ENCODE results near the gene DISC1. TPM values are rescaled to one million over a fixed set of nuclear protein-coding genes. Genes with fewer than 3 reads are reported as not detected.
"Not testable (repeated sequence)": the region's sequence is repeated elsewhere in the genome, so short reads cannot be mapped to it uniquely, and the experiment has no call there.

Gene DISC1
- total RNA-seq, 1 experiment from 2014 or later: 1.8 TPM

- no peak for DNase-seq (ENCODE audit: low spot score)
These were observed 155.3 kb downstream of the DISC1 start for GRCh38 chr1:231781892-231782291.

GRCh38 chr1:231785073-231785472, 158.5 kb downstream of the DISC1 start:
- CTCF ChIA-PET; intact Hi-C loops (cut with micrococcal nuclease; ENCODE audit: unreplicated experiment); H3K9me3 ChIP-seq (ENCODE audit: low read depth, low read length, poor library complexity, severe bottlenecking); H3K27ac ChIP-seq (ENCODE audit: low read depth, low read length, poor library complexity, severe bottlenecking); BruUV-seq (replicated peaks); H3K27me3 ChIP-seq (replicated peaks; ENCODE audit: insufficient read depth, low read depth, low read length, poor library complexity); DNase-seq (ENCODE audit: low spot score); H3K4me3 ChIP-seq (ENCODE audit: low read depth, low read length, poor library complexity, severe bottlenecking); POLR2A ChIA-PET (ENCODE audit: low non-redundant PET); H3K36me3 ChIP-seq (ENCODE audit: insufficient read depth, low read length, poor library complexity, severe bottlenecking); H3K4me1 ChIP-seq (ENCODE audit: insufficient read depth, low read length, poor library complexity, severe bottlenecking): not testable (repeated sequence)

More at GRCh38 chr1:231781892-231782291, 155.3 kb downstream of the DISC1 start:
- ChIA-PET POLR2A (ENCODE audit: low non-redundant PET) (no interaction called here), CTCF (no interaction called here)
- Histone ChIP-seq H3K27ac (ENCODE audit: low read depth, low read length, poor library complexity, severe bottlenecking) (no peak overlapping the region), H3K4me3 (ENCODE audit: low read depth, low read length, poor library complexity, severe bottlenecking) (no peak overlapping the region), H3K9me3 (ENCODE audit: low read depth, low read length, poor library complexity, severe bottlenecking) (no peaks in the 10 kb centered on the region), H3K27me3 (replicated peaks; ENCODE audit: insufficient read depth, low read depth, low read length, poor library complexity) (no peaks in the 10 kb centered on the region), H3K36me3 (ENCODE audit: insufficient read depth, low read length, poor library complexity, severe bottlenecking) (no peaks in the 10 kb centered on the region), H3K4me1 (ENCODE audit: insufficient read depth, low read length, poor library complexity, severe bottlenecking) (no peaks in the 10 kb centered on the region)
- intact Hi-C loops (cut with micrococcal nuclease; ENCODE audit: unreplicated experiment): no loop called here
- BruUV-seq (replicated peaks): no TSS peak
- TF ChIP-seq CTCF (conservative IDR thresholded peaks at IDR 0.05; ENCODE audit: low read depth, low read length) (no peak), EZH2 (IDR thresholded peaks at IDR 0.05; ENCODE audit: borderline replicate concordance, low read depth, low read length, poor library complexity, severe bottlenecking) (no peak)

- no peak overlapping the region for H3K4me3 ChIP-seq (ENCODE audit: low read depth, low read length, poor library complexity, severe bottlenecking)
- TF ChIP-seq CTCF (conservative IDR thresholded peaks at IDR 0.05; ENCODE audit: low read depth, low read length): no peak
- no peak for TF ChIP-seq EZH2 (IDR thresholded peaks at IDR 0.05; ENCODE audit: borderline replicate concordance, low read depth, low read length, poor library complexity, severe bottlenecking)
- POLR2A ChIA-PET (ENCODE audit: low non-redundant PET): no interaction called here
- H3K9me3 ChIP-seq (ENCODE audit: low read depth, low read length, poor library complexity, severe bottlenecking): no peaks in the 10 kb centered on the region
- no peak overlapping the region for H3K27ac ChIP-seq (ENCODE audit: low read depth, low read length, poor library complexity, severe bottlenecking)
- no peaks in the 10 kb centered on the region for H3K4me1 ChIP-seq (ENCODE audit: insufficient read depth, low read length, poor library complexity, severe bottlenecking)
- no TSS peak for BruUV-seq (replicated peaks)
- intact Hi-C loops (cut with micrococcal nuclease; ENCODE audit: unreplicated experiment): no loop called here
- no peaks in the 10 kb centered on the region for H3K36me3 ChIP-seq (ENCODE audit: insufficient read depth, low read length, poor library complexity, severe bottlenecking)
- CTCF ChIA-PET: no interaction called here
- no peak for DNase-seq (ENCODE audit: low spot score)
- no peaks in the 10 kb centered on the region for H3K27me3 ChIP-seq (replicated peaks; ENCODE audit: insufficient read depth, low read depth, low read length, poor library complexity)
These were observed 159.5 kb downstream of the DISC1 start for GRCh38 chr1:231786126-231786525.

GRCh38 chr1:231792634-231793033, 166.0 kb downstream of the DISC1 start:
- Histone ChIP-seq H3K27ac (ENCODE audit: low read depth, low read length, poor library complexity, severe bottlenecking) (no peak overlapping the region), H3K4me3 (ENCODE audit: low read depth, low read length, poor library complexity, severe bottlenecking) (no peak overlapping the region), H3K9me3 (ENCODE audit: low read depth, low read length, poor library complexity, severe bottlenecking) (no peaks in the 10 kb centered on the region), H3K4me1 (ENCODE audit: insufficient read depth, low read length, poor library complexity, severe bottlenecking) (no peaks in the 10 kb centered on the region), H3K36me3 (ENCODE audit: insufficient read depth, low read length, poor library complexity, severe bottlenecking) (no peaks in the 10 kb centered on the region), H3K27me3 (replicated peaks; ENCODE audit: insufficient read depth, low read depth, low read length, poor library complexity) (no peaks in the 10 kb centered on the region)
- TF ChIP-seq CTCF (conservative IDR thresholded peaks at IDR 0.05; ENCODE audit: low read depth, low read length) (no peak), EZH2 (IDR thresholded peaks at IDR 0.05; ENCODE audit: borderline replicate concordance, low read depth, low read length, poor library complexity, severe bottlenecking) (no peak)
- POLR2A ChIA-PET (ENCODE audit: low non-redundant PET): no interaction called here
- no peak for DNase-seq (ENCODE audit: low spot score)
- BruUV-seq (replicated peaks): no TSS peak
- CTCF ChIA-PET: no interaction called here
- intact Hi-C loops (cut with micrococcal nuclease; ENCODE audit: unreplicated experiment): no loop called here
